SK-N-SH treated with all-trans-retinoic acid at 6 μM for 48 hours (cell line): Measurements from ENCODE around the gene IGF1R.

Experiments
- ATAC-seq: fragments of 200-7000 bp; cut with Tn5 transposase; 3 replicates; pipeline ENCODE4 v1.9.1; 2020; ENCODE audit warnings: mild to moderate bottlenecking, moderate library complexity
- ARNTL ChIP-seq: fragments of 450-650 bp; formaldehyde crosslinking; IDR thresholded peaks from 2 replicates; pipeline ENCODE4 v1.5.0; 2020; ENCODE audit warnings: low read depth, mild to moderate bottlenecking, moderate library complexity, borderline replicate concordance
- CREB5 ChIP-seq: fragments of 250-450 bp; sonication (Bioruptor Pico); IDR thresholded peaks from 2 replicates; pipeline ENCODE4 v1.5.1; 2020; ENCODE audit warnings: low read depth, mild to moderate bottlenecking, moderate library complexity
- CSDC2 ChIP-seq: fragments of 250-450 bp; sonication (Bioruptor Pico); IDR thresholded peaks from 2 replicates; pipeline ENCODE4 v1.5.0; 2020; ENCODE audit warnings: mild to moderate bottlenecking, moderate library complexity
- CSRNP3 ChIP-seq: fragments of 250-450 bp; sonication (Bioruptor Pico); IDR thresholded peaks from 2 replicates; pipeline ENCODE4 v1.5.1; 2021; ENCODE audit warnings: mild to moderate bottlenecking, moderate library complexity
- ESRRG ChIP-seq: fragments of 250-450 bp; sonication (Bioruptor Pico); IDR thresholded peaks from 2 replicates; pipeline ENCODE4 v1.6.1; 2021; ENCODE audit warnings: mild to moderate bottlenecking
- GLIS3 ChIP-seq: fragments of 250-450 bp; sonication (Bioruptor Pico); IDR thresholded peaks from 2 replicates; pipeline ENCODE4 v1.5.0; 2020; ENCODE audit warnings: mild to moderate bottlenecking, moderate library complexity
- PATZ1 ChIP-seq: fragments of 250-450 bp; sonication (Bioruptor Pico); IDR thresholded peaks from 2 replicates; pipeline ENCODE4 v1.8.0; 2020; ENCODE audit warnings: mild to moderate bottlenecking, moderate library complexity, borderline replicate concordance
- POU6F1 ChIP-seq: fragments of 250-450 bp; sonication (Bioruptor Pico); IDR thresholded peaks from 2 replicates; pipeline ENCODE4 v1.8.0; 2021; ENCODE audit warnings: low read depth, mild to moderate bottlenecking, moderate library complexity, borderline replicate concordance
- PPARA ChIP-seq: fragments of 250-450 bp; sonication (Bioruptor Pico); IDR thresholded peaks from 2 replicates; pipeline ENCODE4 v1.5.0; 2020; ENCODE audit warnings: mild to moderate bottlenecking, borderline replicate concordance
- RARB ChIP-seq: fragments of 250-450 bp; sonication (Bioruptor Pico); IDR thresholded peaks from 2 replicates; pipeline ENCODE4 v1.8.0; 2021; ENCODE audit warnings: mild to moderate bottlenecking, moderate library complexity
- SNAI2 ChIP-seq: fragments of 250-450 bp; sonication (Bioruptor Pico); IDR thresholded peaks from 2 replicates; pipeline ENCODE4 v1.5.0; 2020; ENCODE audit warnings: mild to moderate bottlenecking, moderate library complexity
- TOX ChIP-seq: fragments of 250-450 bp; sonication (Bioruptor Pico); IDR thresholded peaks from 2 replicates; pipeline ENCODE4 v1.8.0; 2021; ENCODE audit warnings: mild to moderate bottlenecking, moderate library complexity, borderline replicate concordance
- TSHZ2 ChIP-seq: fragments of 250-450 bp; sonication (Bioruptor Pico); IDR thresholded peaks from 2 replicates; pipeline ENCODE4 v1.5.0; 2020; ENCODE audit warnings: mild to moderate bottlenecking, moderate library complexity
- ZFP3 ChIP-seq: fragments of 250-450 bp; sonication (Bioruptor Pico); IDR thresholded peaks from 2 replicates; pipeline ENCODE4 v1.5.0; 2020; ENCODE audit warnings: mild to moderate bottlenecking, moderate library complexity
- ZFP30 ChIP-seq: fragments of 450-650 bp; formaldehyde crosslinking; IDR thresholded peaks from 2 replicates; pipeline ENCODE4 v1.5.0; 2022; ENCODE audit warnings: mild to moderate bottlenecking, moderate library complexity
- ZNF70 ChIP-seq: fragments of 450-650 bp; formaldehyde crosslinking; IDR thresholded peaks from 2 replicates; pipeline ENCODE4 v1.5.0; 2020; ENCODE audit warnings: mild to moderate bottlenecking, moderate library complexity
- ZNF8 ChIP-seq: fragments of 450-650 bp; formaldehyde crosslinking; IDR thresholded peaks from 2 replicates; pipeline ENCODE4 v1.5.0; 2020; ENCODE audit warnings: mild to moderate bottlenecking, moderate library complexity

IGF1R gene

GRCh38 chr15:98861188-98861587 lies 212.8 kb downstream of the IGF1R start:
- no peak for ATAC-seq
- no peak for TF ChIP-seq CSDC2 (CRISPR knock-in tag)

- no peak for ATAC-seq
Measured at GRCh38 chr15:98863983-98864382, 215.6 kb downstream of the IGF1R start.

GRCh38 chr15:98865397-98866339 lies 217.3 kb downstream of the IGF1R start:
- peak; percentile 81 for ATAC-seq

More at GRCh38 chr15:98863983-98864382, 215.6 kb downstream of the IGF1R start:
- TF ChIP-seq TSHZ2 (CRISPR knock-in tag) (no peak), ZNF8 (CRISPR knock-in tag) (no peak)

GRCh38 chr15:98866511-98866910 lies 218.2 kb downstream of the IGF1R start:
- ATAC-seq = peak; percentile 74
- TF ChIP-seq POU6F1 (CRISPR knock-in tag) (no peak), SNAI2 (CRISPR knock-in tag) (no peak), PPARA (no peak), ZFP3 (no peak), RARB (CRISPR knock-in tag) (no peak), GLIS3 (CRISPR knock-in tag) (no peak), CREB5 (CRISPR knock-in tag) (no peak), ARNTL (CRISPR knock-in tag) (no peak), CSRNP3 (CRISPR knock-in tag) (no peak), TOX (CRISPR knock-in tag) (no peak), ZNF70 (CRISPR knock-in tag) (no peak), TSHZ2 (CRISPR knock-in tag) (no peak; the same call in 1 of the 2 replicates), ESRRG (CRISPR knock-in tag) (no peak), PATZ1 (CRISPR knock-in tag) (no peak), ZFP30 (no peak)

More at GRCh38 chr15:98865397-98866339, 217.3 kb downstream of the IGF1R start:
- peak; percentile 63; the same call in 1 of the 2 replicates for TF ChIP-seq ARNTL (CRISPR knock-in tag)
- no peak for TF ChIP-seq ZFP3
